Type B pancreatic cell (in vitro differentiated cells): ENCODE measurements around the gene DTL. TPM values are rescaled to one million over a fixed set of nuclear protein-coding genes. Genes with fewer than 3 reads are reported as not detected.

ENCODE experiments used
- DNase-seq: peaks from one replicate; pipeline ENCODE4 v3.0.0; 2021; ENCODE audit warnings: mixed read lengths; ENCODE audit not compliant: unreplicated experiment; ENCODE audit errors: extremely low spot score
- H3K27ac Mint-ChIP-seq: 2 replicates; pipeline ENCODE4 v1.8.0; 2021; ENCODE audit warnings: mild to moderate bottlenecking, mixed read lengths
- H3K27me3 Mint-ChIP-seq: 2 replicates; pipeline ENCODE4 v1.8.0; 2021; ENCODE audit warnings: mixed read lengths
- H3K36me3 Mint-ChIP-seq: 2 replicates; pipeline ENCODE4 v1.8.0; 2021; ENCODE audit warnings: mixed read lengths
- H3K4me1 Mint-ChIP-seq: one replicate; pipeline ENCODE4 v1.8.0; 2021; ENCODE audit warnings: mixed read lengths; ENCODE audit not compliant: unreplicated experiment
- H3K4me3 Mint-ChIP-seq: 2 replicates; pipeline ENCODE4 v1.8.0; 2021; ENCODE audit warnings: mild to moderate bottlenecking, mixed read lengths
- H3K9me3 Mint-ChIP-seq: 2 replicates; pipeline ENCODE4 v1.8.0; 2021; ENCODE audit warnings: mixed read lengths
- total RNA-seq: library from RNA; stranded (reverse); gene quantifications from 2 replicates; pipeline ENCODE4 v1.2.1, GENCODE V29; 2021; ENCODE audit warnings: low replicate concordance
- TF ChIP-seq, protein P1 (sequence below): fragments of 200-600 bp; sonication (generic); conservative IDR thresholded peaks from 2 replicates; pipeline ENCODE4 v1.5.0; 2021; ENCODE audit warnings: antibody characterized with exemption, mild to moderate bottlenecking

The DTL gene
- total RNA-seq, 1 donor from 2014 or later: 38.5 TPM

DNA sequence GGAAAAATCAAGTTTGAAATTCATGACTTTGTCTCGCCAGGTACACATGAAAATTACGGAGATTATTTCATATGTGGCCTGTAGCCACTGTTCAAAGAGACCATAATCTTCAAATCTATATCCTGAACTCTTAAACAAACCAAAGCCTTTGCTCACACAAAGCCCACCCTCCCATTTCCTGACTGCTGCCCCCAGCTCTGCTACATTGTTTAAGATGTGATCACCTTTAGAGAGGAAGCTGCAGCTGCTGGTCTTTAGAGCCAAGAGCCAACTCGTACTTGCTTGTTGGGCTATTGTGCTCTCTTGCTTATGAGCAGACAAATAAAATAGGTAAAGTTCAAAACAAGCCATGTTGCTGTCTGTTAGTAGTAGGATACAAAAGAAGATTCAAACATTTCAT lies 71.9 kb downstream of the DTL start:
- H3K9me3 Mint-ChIP-seq: no peaks in the 10 kb centered on the region
- H3K4me1 Mint-ChIP-seq: peaks cover 16% of the 10 kb centered on the region
- H3K27me3 Mint-ChIP-seq: no peaks in the 10 kb centered on the region
- DNase-seq: no peak
- no peak overlapping the region for H3K27ac Mint-ChIP-seq
- no peaks in the 10 kb centered on the region for H3K36me3 Mint-ChIP-seq
- TF ChIP-seq, protein P1, sequence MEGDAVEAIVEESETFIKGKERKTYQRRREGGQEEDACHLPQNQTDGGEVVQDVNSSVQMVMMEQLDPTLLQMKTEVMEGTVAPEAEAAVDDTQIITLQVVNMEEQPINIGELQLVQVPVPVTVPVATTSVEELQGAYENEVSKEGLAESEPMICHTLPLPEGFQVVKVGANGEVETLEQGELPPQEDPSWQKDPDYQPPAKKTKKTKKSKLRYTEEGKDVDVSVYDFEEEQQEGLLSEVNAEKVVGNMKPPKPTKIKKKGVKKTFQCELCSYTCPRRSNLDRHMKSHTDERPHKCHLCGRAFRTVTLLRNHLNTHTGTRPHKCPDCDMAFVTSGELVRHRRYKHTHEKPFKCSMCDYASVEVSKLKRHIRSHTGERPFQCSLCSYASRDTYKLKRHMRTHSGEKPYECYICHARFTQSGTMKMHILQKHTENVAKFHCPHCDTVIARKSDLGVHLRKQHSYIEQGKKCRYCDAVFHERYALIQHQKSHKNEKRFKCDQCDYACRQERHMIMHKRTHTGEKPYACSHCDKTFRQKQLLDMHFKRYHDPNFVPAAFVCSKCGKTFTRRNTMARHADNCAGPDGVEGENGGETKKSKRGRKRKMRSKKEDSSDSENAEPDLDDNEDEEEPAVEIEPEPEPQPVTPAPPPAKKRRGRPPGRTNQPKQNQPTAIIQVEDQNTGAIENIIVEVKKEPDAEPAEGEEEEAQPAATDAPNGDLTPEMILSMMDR: no peak
- H3K4me3 Mint-ChIP-seq: no peak overlapping the region

DNA sequence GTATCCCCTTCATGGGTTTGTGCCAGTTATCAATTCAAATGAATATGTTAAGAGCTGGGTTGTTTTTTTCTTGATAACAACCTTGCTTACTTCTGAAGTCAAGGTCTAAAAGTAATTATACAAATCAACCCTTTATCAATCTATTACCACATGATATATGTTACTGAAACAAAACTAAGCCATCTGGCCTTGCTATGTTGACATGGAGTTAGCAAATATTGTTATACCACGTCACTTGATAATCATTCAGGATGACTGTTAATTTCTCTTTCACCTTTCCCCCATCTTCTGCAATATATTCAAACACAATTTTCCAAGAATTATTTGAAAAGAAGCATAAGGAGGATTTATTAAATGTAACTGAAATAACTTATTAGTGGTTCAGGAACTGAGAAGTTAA lies 72.6 kb downstream of the DTL start:
- Mint-ChIP-seq H3K9me3 (no peaks in the 10 kb centered on the region), H3K27me3 (no peaks in the 10 kb centered on the region), H3K4me3 (no peak overlapping the region), H3K27ac (no peak overlapping the region), H3K36me3 (no peaks in the 10 kb centered on the region), H3K4me1 (peaks cover 16% of the 10 kb centered on the region)
- TF ChIP-seq, protein P1: no peak
- DNase-seq: no peak

DNA sequence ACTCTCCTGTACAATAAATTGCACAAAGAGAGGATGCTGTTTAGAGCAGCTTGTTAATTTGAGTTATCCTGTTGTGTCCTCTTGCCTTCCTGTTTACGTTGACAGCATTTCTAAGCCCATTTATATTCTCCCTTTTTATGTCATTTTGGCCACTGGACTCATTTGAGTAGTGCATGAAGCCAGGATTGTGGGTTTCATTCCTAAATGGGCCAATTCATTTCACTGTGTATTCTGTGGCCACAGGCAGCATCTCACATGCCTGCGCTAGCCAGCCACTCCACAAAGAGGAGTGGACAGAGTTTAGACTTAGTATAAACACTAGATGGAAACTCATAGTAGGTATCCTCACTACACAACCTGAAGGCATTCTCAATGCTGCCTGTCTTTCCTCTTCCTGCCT lies 73.4 kb downstream of the DTL start:
- Mint-ChIP-seq H3K9me3 (no peaks in the 10 kb centered on the region), H3K4me1 (peaks cover 15% of the 10 kb centered on the region), H3K27ac (no peak overlapping the region), H3K36me3 (no peaks in the 10 kb centered on the region), H3K27me3 (no peaks in the 10 kb centered on the region), H3K4me3 (no peak overlapping the region)
- DNase-seq: no peak
- TF ChIP-seq, protein P1: no peak

DNA sequence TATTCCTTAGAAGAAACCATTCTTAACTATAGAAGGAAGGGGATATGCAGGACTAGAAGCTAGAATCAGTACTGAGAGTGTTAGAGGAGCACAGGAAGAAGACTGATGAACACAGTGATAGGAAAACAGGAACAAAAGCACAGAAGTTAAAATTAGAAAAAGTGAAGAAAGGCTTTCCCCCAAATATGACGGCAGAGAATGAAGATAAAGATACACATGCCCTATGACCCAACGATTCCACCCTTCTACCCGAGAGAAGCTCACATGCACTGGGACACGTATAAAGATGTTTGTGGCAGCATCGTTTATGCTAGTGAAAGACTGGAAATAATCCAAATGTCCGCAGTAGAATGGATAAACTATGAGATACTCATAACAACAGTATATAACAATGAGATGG lies 74.2 kb downstream of the DTL start:
- no peaks in the 10 kb centered on the region for H3K9me3 Mint-ChIP-seq
- TF ChIP-seq, protein P1: no peak

DNA sequence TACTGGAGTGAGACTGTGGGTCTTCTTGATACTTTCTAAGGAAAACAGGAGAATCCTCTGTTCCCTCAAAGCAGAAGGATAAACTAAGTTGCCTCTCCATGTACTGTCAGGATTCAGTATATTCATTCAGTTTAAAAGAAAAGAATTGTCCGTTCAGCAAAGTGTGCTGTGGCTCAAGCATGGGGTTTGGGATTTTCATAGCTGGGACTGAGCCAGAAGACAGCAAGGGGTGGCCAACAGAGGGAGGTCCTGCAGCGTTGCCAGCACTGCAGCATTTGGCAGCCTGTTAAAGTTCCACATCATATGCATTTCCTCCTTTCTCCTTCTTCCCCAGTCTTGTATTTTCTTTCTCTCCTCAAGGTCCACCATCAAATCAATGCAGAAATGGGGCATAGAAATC lies 75.1 kb downstream of the DTL start:
- no peak overlapping the region for H3K4me3 Mint-ChIP-seq
- no peaks in the 10 kb centered on the region for H3K9me3 Mint-ChIP-seq
- H3K27me3 Mint-ChIP-seq: no peaks in the 10 kb centered on the region
- H3K36me3 Mint-ChIP-seq: no peaks in the 10 kb centered on the region
- H3K4me1 Mint-ChIP-seq: no peaks in the 10 kb centered on the region
- DNase-seq: no peak
- no peak overlapping the region for H3K27ac Mint-ChIP-seq
- TF ChIP-seq, protein P1: no peak

More for the DNA sequence above, 74.2 kb downstream of the DTL start:
- Mint-ChIP-seq H3K4me3 (no peak overlapping the region), H3K4me1 (peaks cover 7% of the 10 kb centered on the region), H3K27me3 (no peaks in the 10 kb centered on the region), H3K27ac (no peak overlapping the region), H3K36me3 (no peaks in the 10 kb centered on the region)
- DNase-seq: no peak

DNA sequence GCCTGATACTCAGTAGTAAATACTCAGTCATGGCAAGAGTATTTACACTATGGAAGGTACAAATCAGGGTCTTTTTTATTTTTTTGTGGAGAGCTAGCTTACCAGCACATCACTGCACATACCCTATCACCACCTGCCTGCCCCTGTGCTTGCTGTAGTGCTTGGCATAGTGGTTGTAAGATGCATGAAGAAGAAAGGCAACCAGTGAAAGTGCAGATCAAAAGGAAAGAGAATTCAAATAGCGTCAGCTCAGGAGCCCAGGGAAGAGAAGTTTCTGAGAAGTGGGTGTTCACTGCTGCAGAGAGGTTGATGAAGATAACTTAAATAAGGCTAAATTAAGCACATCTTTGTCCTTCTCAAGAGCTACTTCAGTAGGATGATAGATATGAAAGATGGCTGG lies 76.0 kb downstream of the DTL start:
- H3K4me3 Mint-ChIP-seq: no peak overlapping the region
- DNase-seq: no peak
- no peaks in the 10 kb centered on the region for H3K4me1 Mint-ChIP-seq
- TF ChIP-seq, protein P1: no peak
- H3K27me3 Mint-ChIP-seq: no peaks in the 10 kb centered on the region
- no peaks in the 10 kb centered on the region for H3K9me3 Mint-ChIP-seq
- no peak overlapping the region for H3K27ac Mint-ChIP-seq
- no peaks in the 10 kb centered on the region for H3K36me3 Mint-ChIP-seq
